HCT116 (cell line): ENCODE measurements around the gene KRT83. TPM values are rescaled to one million over a fixed set of nuclear protein-coding genes. Genes with fewer than 3 reads are reported as not detected.

Experiments used
- ATAC-seq: fragments of 200-7000 bp; cut with Tn5 transposase; 2 replicates; pipeline ENCODE4 v1.9.1; 2020; ENCODE audit warnings: mild to moderate bottlenecking, moderate library complexity
- BruUV-seq: library from RNA; stranded (reverse); fragments of 400-500 nt; replicated peaks from 2 replicates; lab custom pipeline; 2021; lab: Mats Ljungman, UMichigan
- CTCF ChIA-PET: fragments of 300-600 bp; sonication (Branson Sonifier 250); formaldehyde crosslinking; loops from one replicate; lab custom pipeline; 2021; ENCODE audit warnings: antibody characterized with exemption; lab: Charles Lee
- POLR2A ChIA-PET: fragments of 300-600, 350-600 bp; sonication (Branson Sonifier 250); formaldehyde crosslinking; loops from one replicate; lab custom pipeline; 2021; ENCODE audit warnings: antibody characterized with exemption; lab: Charles Lee
- RAD21 ChIA-PET, 2 experiments: fragments of 300-600 bp; sonication (Branson Sonifier 250); formaldehyde crosslinking; loops; one replicate each; lab custom pipeline; 2023; ENCODE audit warnings: low total read pairs in 2 of 2; ENCODE audit not compliant: uncharacterized antibody in 2 of 2, unreplicated experiment in 2 of 2, low non-redundant PET in 1 of 2; lab: Charles Lee
- DNase-seq: peaks from one replicate; pipeline ENCODE4 v3.0.0-alpha.2; 2010; ENCODE audit warnings: low read depth, low spot score
- H2AFZ ChIP-seq: fragments of 200-600 bp; shearing (Covaris generic), sonication (generic); 2 replicates; pipeline ENCODE4 v1.6.1; 2017; ENCODE audit warnings: low read depth, mixed run types, mixed read lengths, antibody characterized with exemption, low read length; ENCODE audit not compliant: poor library complexity, severe bottlenecking
- H3K27ac ChIP-seq: 2 replicates; pipeline ENCODE4 v1.5.1; 2012; ENCODE audit warnings: low read depth, low read length
- H3K27me3 ChIP-seq: fragments of 200-600 bp; sonication (generic); 2 replicates; pipeline ENCODE4 v1.6.1; 2016; ENCODE audit warnings: mixed run types, low read length, mixed read lengths; ENCODE audit not compliant: insufficient read depth
- H3K36me3 ChIP-seq, 2 experiments: fragments of 200-500 bp in 1 of 2; fragments of 200-600 bp in 1 of 2; sonication (Bioruptor generic) in 1 of 2; sonication (generic) in 1 of 2; 2 replicates each; pipeline versions ENCODE4 v1.5.1 to v1.6.1; 2014 to 2016; ENCODE audit warnings: low read length in 2 of 2, inconsistent platforms in 1 of 2, mixed read lengths in 1 of 2, mixed run types in 1 of 2; ENCODE audit not compliant: insufficient read depth in 2 of 2, control insufficient read depth in 1 of 2
- H3K4me1 ChIP-seq, 2 experiments: fragments of 200-600 bp in 1 of 2; sonication (generic) in 1 of 2; 2 replicates each; pipeline versions ENCODE4 v1.5.1 to v1.6.1; 2012 to 2017; ENCODE audit warnings: low read length in 2 of 2, inconsistent platforms in 1 of 2, mild to moderate bottlenecking in 1 of 2, mixed read lengths in 1 of 2, mixed run types in 1 of 2, moderate library complexity in 1 of 2; ENCODE audit not compliant: insufficient read depth in 2 of 2, control insufficient read depth in 1 of 2
- H3K4me2 ChIP-seq: fragments of 200-600 bp; sonication (generic); 2 replicates; pipeline ENCODE4 v1.6.1; 2017; ENCODE audit warnings: mixed run types, low read length, mixed read lengths
- H3K4me3 ChIP-seq, 2 experiments: fragments of 200-600 bp in 1 of 2; sonication (generic) in 1 of 2; replicated peaks in 1 of 2; 2 replicates each; pipeline ENCODE4 v1.5.1; 2011 to 2016; ENCODE audit warnings: low read length in 2 of 2, control low read depth in 1 of 2, low read depth in 1 of 2, mild to moderate bottlenecking in 1 of 2, mixed read lengths in 1 of 2, mixed run types in 1 of 2
- H3K79me2 ChIP-seq: fragments of 200-600 bp; sonication (generic); 2 replicates; pipeline ENCODE4 v1.6.1; 2017; ENCODE audit warnings: mild to moderate bottlenecking, mixed run types, low read length, moderate library complexity, mixed read lengths; ENCODE audit not compliant: insufficient read depth
- H3K9ac ChIP-seq: fragments of 200-600 bp; sonication (generic); 2 replicates; pipeline ENCODE4 v1.6.1; 2016; ENCODE audit warnings: low read length, mixed read lengths
- H3K9me2 ChIP-seq: fragments of 200-600 bp; sonication (generic), shearing (Covaris generic); 2 replicates; pipeline ENCODE4 v1.6.1; 2017; ENCODE audit warnings: mixed run types, mild to moderate bottlenecking, moderate library complexity; ENCODE audit not compliant: insufficient read depth
- H3K9me3 ChIP-seq, 2 experiments: fragments of 200-500 bp in 1 of 2; fragments of 200-600 bp in 1 of 2; sonication (Bioruptor generic) in 1 of 2; sonication (generic) in 1 of 2; 2 replicates each; pipeline ENCODE4 v1.6.1; 2014 to 2017; ENCODE audit warnings: low read length in 2 of 2, mixed read lengths in 2 of 2, inconsistent platforms in 1 of 2, low read depth in 1 of 2, mild to moderate bottlenecking in 1 of 2, mixed run types in 1 of 2, moderate library complexity in 1 of 2; ENCODE audit not compliant: control insufficient read depth in 1 of 2, insufficient read depth in 1 of 2
- H4K20me1 ChIP-seq: fragments of 200-600 bp; sonication (generic), shearing (Covaris generic); 2 replicates; pipeline ENCODE4 v1.6.1; 2017; ENCODE audit warnings: mixed run types, mild to moderate bottlenecking, moderate library complexity; ENCODE audit not compliant: insufficient read depth
- EZH2phosphoT487 ChIP-seq: fragments of 200-600 bp; IDR thresholded peaks from 2 replicates; pipeline ENCODE4 v1.6.1; 2018; ENCODE audit warnings: antibody characterized with exemption, borderline replicate concordance
- RAD21 ChIP-seq: IDR thresholded peaks from 2 replicates; pipeline ENCODE4 v1.6.1; 2012; ENCODE audit warnings: low read depth, mild to moderate bottlenecking
- SP1 ChIP-seq: IDR thresholded peaks from 2 replicates; pipeline ENCODE4 v1.6.1; 2012; ENCODE audit warnings: low read depth
- SRF ChIP-seq: IDR thresholded peaks from 2 replicates; pipeline ENCODE4 v1.6.1; 2012; ENCODE audit warnings: low read depth
- YY1 ChIP-seq: IDR thresholded peaks from 2 replicates; pipeline ENCODE4 v1.6.1; 2011; ENCODE audit warnings: low read length, low read depth, moderate library complexity, mild to moderate bottlenecking; ENCODE audit not compliant: insufficient replicate concordance; ENCODE audit errors: extremely low read depth
- intact Hi-C: fragments of 100-400 bp; cut with micrococcal nuclease; formaldehyde crosslinking; loops from 2 replicates; pipeline ENCODE4 v1.10.0; 2022
- total RNA-seq: library from RNA; stranded (reverse); gene quantifications from one replicate; pipeline ENCODE4 v1.2.1, GENCODE V29; 2021; ENCODE audit not compliant: unreplicated experiment
- TF ChIP-seq, protein P1 (sequence below), 3 experiments: fragments of 200-600 bp in 1 of 3; sonication (generic) in 1 of 3; IDR thresholded peaks in 2 of 3; conservative IDR thresholded peaks in 1 of 3; 2 replicates each; pipeline ENCODE4 v1.5.1; 2012 to 2017; ENCODE audit warnings: low read depth in 2 of 3, low read length in 2 of 3, antibody characterized with exemption in 1 of 3, borderline replicate concordance in 1 of 3, control low read depth in 1 of 3, mild to moderate bottlenecking in 1 of 3, mixed read lengths in 1 of 3, mixed run types in 1 of 3, moderate library complexity in 1 of 3; ENCODE audit not compliant: insufficient read depth in 1 of 3
- TF ChIP-seq, protein P2 (sequence below): IDR thresholded peaks from 2 replicates; pipeline ENCODE4 v1.6.1; 2012
- TF ChIP-seq, protein P3 (sequence below): IDR thresholded peaks from 2 replicates; pipeline ENCODE4 v1.6.1; 2012; ENCODE audit warnings: low read depth

KRT83 gene
- total RNA-seq, 1 experiment from 2014 or later, result not detected

DNA sequence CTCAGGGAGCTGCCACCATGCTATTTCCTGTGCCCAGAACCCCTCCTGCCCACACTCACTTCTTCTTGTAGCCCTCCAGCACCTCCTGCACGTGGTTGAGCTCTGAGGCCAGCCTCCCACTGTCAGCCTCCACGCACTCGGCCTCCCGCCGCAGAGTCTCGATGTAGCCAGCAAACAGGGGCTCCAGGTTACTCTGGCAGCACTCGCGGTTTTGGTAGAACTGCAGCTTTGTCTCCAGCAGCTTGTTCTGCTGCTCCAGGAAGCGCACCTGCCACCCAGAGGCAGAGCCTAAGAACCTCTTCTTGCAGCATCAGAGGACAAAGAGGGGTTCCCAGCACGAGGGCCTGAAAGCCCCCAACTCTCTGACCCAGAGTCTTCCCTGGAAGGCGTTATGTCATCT, 2.1 kb downstream of the KRT83 start:
- Histone ChIP-seq H2AFZ (no peak overlapping the region), H3K9me3 (no peaks in the 10 kb centered on the region), H3K4me3 (no peak overlapping the region), H3K4me2 (no peak overlapping the region), H3K79me2 (no peaks in the 10 kb centered on the region), H3K9me2 (no peaks in the 10 kb centered on the region), H3K27me3 (no peaks in the 10 kb centered on the region; the same call in 1 of the 2 replicates), H3K27ac (no peak overlapping the region), H3K9ac (no peak overlapping the region), H4K20me1 (no peaks in the 10 kb centered on the region), H3K4me1 (peaks cover 0 to 10% of the 10 kb centered on the region in 2 experiments; a peak in 2 of 4 replicates), H3K36me3 (no peaks in the 10 kb centered on the region)
- no TSS peak for BruUV-seq
- ChIA-PET RAD21 (no interaction called here), POLR2A (interaction anchor here (1.5 kb wide), 1 partner anchor 40 kb away, joined by 3 read pairs; no protein-coding TSS in a partner anchor), CTCF (interaction anchor here (0.8 to 2.0 kb wide), 9 partner anchors 8 to 552 kb away, joined by 3 to 14 read pairs (median 4); no protein-coding TSS in a partner anchor)
- intact Hi-C loops, result no loop called here
- peak; percentile 71 for TF ChIP-seq RAD21
- TF ChIP-seq, protein P1, sequence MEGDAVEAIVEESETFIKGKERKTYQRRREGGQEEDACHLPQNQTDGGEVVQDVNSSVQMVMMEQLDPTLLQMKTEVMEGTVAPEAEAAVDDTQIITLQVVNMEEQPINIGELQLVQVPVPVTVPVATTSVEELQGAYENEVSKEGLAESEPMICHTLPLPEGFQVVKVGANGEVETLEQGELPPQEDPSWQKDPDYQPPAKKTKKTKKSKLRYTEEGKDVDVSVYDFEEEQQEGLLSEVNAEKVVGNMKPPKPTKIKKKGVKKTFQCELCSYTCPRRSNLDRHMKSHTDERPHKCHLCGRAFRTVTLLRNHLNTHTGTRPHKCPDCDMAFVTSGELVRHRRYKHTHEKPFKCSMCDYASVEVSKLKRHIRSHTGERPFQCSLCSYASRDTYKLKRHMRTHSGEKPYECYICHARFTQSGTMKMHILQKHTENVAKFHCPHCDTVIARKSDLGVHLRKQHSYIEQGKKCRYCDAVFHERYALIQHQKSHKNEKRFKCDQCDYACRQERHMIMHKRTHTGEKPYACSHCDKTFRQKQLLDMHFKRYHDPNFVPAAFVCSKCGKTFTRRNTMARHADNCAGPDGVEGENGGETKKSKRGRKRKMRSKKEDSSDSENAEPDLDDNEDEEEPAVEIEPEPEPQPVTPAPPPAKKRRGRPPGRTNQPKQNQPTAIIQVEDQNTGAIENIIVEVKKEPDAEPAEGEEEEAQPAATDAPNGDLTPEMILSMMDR (IDR thresholded peaks at IDR 0.05 in 2 of 3, conservative IDR thresholded peaks at IDR 0.05 in 1 of 3; ENCODE audit: borderline replicate concordance in 1 of 3, insufficient read depth in 1 of 3, low read depth in 2 of 3, low read length in 2 of 3), result peak; percentile 11 to 42 (median 18); a peak in 2 of 6 replicates
- TF ChIP-seq SRF, result no peak
- DNase-seq, result no peak
- 0 out of 2 replicates have a peak, but pooled peaks have one; percentile 41 for ATAC-seq

DNA sequence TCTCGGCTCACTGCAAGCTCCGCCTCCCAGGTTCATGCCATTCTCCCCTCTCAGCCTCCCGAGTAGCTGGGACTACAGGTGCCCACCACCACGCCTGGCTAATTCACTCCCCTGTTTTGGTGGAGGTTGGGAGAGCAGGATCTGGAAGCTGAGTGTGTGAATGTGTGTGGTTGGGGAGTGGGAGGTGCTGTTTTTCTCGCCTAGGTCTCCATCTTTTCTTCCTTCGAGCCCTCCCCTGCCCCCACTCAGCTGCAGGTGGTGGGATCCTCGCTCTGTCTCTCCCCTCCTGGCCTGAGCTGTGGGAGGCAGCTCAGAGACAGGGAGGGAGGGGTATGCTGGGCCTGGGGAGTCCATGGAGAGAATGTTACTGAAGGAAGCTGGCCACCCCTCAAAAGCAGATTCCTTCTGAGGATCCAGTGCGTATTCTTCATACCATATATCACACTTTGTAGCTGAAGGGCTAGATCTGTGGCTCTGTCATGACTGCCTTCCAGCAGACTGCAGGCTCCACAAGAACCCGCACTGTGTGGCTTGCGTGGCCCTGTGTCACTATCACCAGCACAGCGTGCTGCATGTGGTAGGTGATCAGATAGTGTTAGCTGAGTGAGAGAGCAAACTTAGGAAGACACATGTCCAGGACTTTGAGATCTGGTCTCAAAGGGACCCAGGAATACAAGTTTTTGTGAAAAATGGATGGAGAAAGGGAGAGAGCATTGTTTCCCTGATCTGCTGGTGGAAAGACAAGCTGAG, 2.8 kb downstream of the KRT83 start:
- ATAC-seq (no peak), DNase-seq (no peak)
- Histone ChIP-seq H3K4me1 (peaks cover 0 to 10% of the 10 kb centered on the region in 2 experiments; a peak in 2 of 4 replicates), H3K79me2 (no peaks in the 10 kb centered on the region), H3K4me3 (no peak overlapping the region), H3K9me2 (no peaks in the 10 kb centered on the region), H4K20me1 (no peaks in the 10 kb centered on the region), H3K9ac (no peak overlapping the region), H3K27me3 (no peaks in the 10 kb centered on the region; the same call in 1 of the 2 replicates), H3K9me3 (no peaks in the 10 kb centered on the region), H3K36me3 (no peaks in the 10 kb centered on the region), H3K27ac (no peak overlapping the region), H3K4me2 (no peak overlapping the region), H2AFZ (no peak overlapping the region)
- ChIA-PET RAD21 (no interaction called here), POLR2A (interaction anchor here (1.5 kb wide), 1 partner anchor 39 kb away, joined by 3 read pairs; no protein-coding TSS in a partner anchor), CTCF (interaction anchor here (1.1 to 2.0 kb wide), 7 partner anchors 9 to 552 kb away, joined by 3 to 14 read pairs (median 6); no protein-coding TSS in a partner anchor)
- intact Hi-C loops, result no loop called here
- no TSS peak for BruUV-seq
- no peak for TF ChIP-seq EZH2phosphoT487
- TF ChIP-seq SP1, result no peak
- no peak for TF ChIP-seq YY1
- TF ChIP-seq, protein P2, sequence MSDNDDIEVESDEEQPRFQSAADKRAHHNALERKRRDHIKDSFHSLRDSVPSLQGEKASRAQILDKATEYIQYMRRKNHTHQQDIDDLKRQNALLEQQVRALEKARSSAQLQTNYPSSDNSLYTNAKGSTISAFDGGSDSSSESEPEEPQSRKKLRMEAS, result no peak
- TF ChIP-seq, protein P3, sequence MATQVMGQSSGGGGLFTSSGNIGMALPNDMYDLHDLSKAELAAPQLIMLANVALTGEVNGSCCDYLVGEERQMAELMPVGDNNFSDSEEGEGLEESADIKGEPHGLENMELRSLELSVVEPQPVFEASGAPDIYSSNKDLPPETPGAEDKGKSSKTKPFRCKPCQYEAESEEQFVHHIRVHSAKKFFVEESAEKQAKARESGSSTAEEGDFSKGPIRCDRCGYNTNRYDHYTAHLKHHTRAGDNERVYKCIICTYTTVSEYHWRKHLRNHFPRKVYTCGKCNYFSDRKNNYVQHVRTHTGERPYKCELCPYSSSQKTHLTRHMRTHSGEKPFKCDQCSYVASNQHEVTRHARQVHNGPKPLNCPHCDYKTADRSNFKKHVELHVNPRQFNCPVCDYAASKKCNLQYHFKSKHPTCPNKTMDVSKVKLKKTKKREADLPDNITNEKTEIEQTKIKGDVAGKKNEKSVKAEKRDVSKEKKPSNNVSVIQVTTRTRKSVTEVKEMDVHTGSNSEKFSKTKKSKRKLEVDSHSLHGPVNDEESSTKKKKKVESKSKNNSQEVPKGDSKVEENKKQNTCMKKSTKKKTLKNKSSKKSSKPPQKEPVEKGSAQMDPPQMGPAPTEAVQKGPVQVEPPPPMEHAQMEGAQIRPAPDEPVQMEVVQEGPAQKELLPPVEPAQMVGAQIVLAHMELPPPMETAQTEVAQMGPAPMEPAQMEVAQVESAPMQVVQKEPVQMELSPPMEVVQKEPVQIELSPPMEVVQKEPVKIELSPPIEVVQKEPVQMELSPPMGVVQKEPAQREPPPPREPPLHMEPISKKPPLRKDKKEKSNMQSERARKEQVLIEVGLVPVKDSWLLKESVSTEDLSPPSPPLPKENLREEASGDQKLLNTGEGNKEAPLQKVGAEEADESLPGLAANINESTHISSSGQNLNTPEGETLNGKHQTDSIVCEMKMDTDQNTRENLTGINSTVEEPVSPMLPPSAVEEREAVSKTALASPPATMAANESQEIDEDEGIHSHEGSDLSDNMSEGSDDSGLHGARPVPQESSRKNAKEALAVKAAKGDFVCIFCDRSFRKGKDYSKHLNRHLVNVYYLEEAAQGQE, result no peak
